ENCODE measurements around the gene ECI1. TPM values are rescaled to one million over a fixed set of nuclear protein-coding genes. Genes with fewer than 3 reads are reported as not detected.
"Not testable (repeated sequence)": the region's sequence is repeated elsewhere in the genome, so short reads cannot be mapped to it uniquely, and the experiment has no call there.

The ECI1 gene
- total RNA-seq, 1 donor from 2014 or later, result 38.7 TPM

DNA sequence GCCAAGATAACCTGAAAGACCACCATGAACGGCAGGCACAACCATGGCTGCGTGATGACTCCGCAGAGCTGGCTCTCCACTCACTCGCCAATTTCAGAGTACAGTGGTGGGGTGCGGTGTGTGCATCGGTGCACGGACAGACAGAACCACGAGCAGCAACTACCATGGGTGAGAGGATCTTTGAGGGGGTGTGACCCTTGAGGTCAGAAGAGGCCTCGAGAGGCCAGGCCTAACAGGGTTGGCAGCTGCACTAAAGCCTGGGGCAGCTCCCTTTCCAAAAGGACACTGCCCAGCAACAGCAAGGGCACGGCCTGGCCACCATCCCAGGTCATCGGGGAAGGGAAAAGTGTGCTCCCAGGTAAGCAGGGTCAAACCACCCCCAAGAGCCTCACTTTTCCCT is 1.9 kb upstream of the ECI1 start:
- peaks cover 53% of the 10 kb centered on the region for H3K36me3 Mint-ChIP-seq (ENCODE audit: low read depth)
- intact Hi-C loops (cut with micrococcal nuclease), result loop anchor here (5.0 to 10.0 kb wide), 3 partner anchors 96 to 282 kb away; partner anchors contain the start of genes CEMP1, PDPK1, TRAF7 and ZNF598
- H3K27ac Mint-ChIP-seq, result peak overlapping the region; percentile 48
- H3K27me3 Mint-ChIP-seq, result no peaks in the 10 kb centered on the region
- peaks cover 9% of the 10 kb centered on the region for H3K4me1 Mint-ChIP-seq
- no peaks in the 10 kb centered on the region for H3K9me3 Mint-ChIP-seq
- no peak for DNase-seq
- H3K4me3 Mint-ChIP-seq, result no peak overlapping the region

DNA sequence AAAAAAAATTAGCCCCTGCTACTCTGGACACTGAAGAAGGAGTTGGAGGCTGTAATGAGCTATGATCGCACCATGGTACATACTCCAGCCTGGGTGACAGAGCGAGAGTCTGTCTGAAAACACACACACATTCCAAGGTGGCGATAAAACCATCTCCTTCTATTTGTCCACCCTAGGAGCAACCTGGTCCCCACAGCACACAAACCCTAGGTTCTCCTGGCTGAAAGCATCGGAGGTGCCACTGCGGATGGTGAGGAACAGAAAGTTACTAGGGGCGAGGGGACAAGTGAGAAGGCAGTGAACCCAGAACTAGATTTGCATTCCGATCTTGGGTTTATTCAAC is 1.4 kb upstream of the ECI1 start:
- Mint-ChIP-seq H3K4me3 (no peak overlapping the region), H3K27ac (peak overlapping the region; percentile 48), H3K36me3 (ENCODE audit: low read depth) (peaks cover 48% of the 10 kb centered on the region), H3K9me3 (no peaks in the 10 kb centered on the region), H3K4me1 (peaks cover 9% of the 10 kb centered on the region), H3K27me3 (no peaks in the 10 kb centered on the region)
- DNase-seq, result no peak
- intact Hi-C loops (cut with micrococcal nuclease), result loop anchor here (5.0 to 10.0 kb wide), 3 partner anchors 95 to 282 kb away; partner anchors contain the start of genes CEMP1, PDPK1, TRAF7 and ZNF598

DNA sequence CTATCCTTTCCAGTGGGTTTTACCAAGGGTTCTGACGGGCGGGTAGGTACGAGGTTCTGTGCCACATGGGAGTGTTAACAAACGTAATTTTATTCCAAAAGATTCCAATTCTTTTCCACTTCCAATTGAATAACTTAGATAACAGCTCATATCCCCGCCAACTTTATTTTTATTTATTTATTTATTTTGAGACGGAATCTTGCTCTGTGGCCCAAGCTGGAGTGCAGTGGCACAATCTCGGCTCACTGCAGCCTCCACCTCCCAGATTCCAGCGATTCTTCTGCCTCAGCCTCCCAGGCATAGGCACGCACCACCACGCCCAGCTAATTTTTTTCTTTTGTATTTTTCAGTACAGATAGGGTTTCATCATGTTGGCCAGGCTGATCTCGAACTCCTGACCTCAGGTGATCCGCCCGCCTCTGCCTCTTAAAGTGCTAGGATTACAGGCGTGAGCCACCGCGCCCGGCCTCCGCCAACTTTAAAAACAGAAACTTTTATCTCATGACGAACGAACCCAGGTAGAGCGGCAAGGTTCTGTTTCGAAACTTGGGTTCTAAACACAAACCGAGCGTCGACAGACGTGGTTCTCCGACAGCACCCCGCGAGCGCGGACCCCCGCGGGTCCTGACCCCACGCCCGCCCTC is 613 bp downstream of the ECI1 start:
- H3K27me3 Mint-ChIP-seq, result no peaks in the 10 kb centered on the region
- H3K36me3 Mint-ChIP-seq (ENCODE audit: low read depth), result peaks cover 33% of the 10 kb centered on the region
- peaks cover 5% of the 10 kb centered on the region for H3K4me1 Mint-ChIP-seq
- peak overlapping the region; percentile 90 for H3K27ac Mint-ChIP-seq
- peak overlapping the region; percentile 93 for H3K4me3 Mint-ChIP-seq
- peak; percentile 83 for DNase-seq
- intact Hi-C loops (cut with micrococcal nuclease), result loop anchor here (1.0 to 10.0 kb wide), 6 partner anchors 18 to 284 kb away; partner anchors contain the start of genes CEMP1, PDPK1, RNPS1 and TRAF7
- H3K9me3 Mint-ChIP-seq, result no peaks in the 10 kb centered on the region

DNA sequence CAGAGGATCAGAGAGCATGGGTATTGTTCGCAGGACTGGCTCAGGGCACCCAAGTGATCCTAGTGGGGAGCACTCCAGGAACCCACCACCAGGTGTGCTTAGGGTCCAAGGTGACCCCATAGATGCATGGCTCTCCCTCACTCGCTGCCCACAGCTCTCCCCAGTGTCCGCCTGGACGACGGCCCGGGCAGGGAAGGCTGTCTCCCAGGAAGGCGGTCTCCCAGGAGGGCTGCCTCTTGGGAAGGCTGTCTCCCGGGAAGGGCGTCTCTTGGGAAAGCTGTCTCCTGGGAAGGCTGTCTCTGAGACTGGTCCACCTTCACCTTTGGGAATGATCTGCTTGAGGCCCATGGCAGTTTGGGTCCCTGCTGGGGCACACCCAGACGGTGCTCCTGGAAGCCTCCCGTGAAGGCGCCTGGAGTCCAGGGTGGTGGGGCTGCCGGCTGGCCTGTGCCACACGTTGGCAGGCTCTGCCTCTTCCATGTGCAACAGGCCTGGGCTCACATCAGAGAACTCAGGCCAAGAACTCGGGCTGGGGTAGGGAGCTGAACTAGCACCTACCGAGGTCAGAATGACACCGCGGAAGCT is 5.0 kb downstream of the ECI1 start:
- no peak for DNase-seq
- no peak overlapping the region for H3K27ac Mint-ChIP-seq
- H3K4me1 Mint-ChIP-seq, result peaks cover 5% of the 10 kb centered on the region
- H3K27me3 Mint-ChIP-seq, result no peaks in the 10 kb centered on the region
- H3K9me3 Mint-ChIP-seq, result no peaks in the 10 kb centered on the region
- intact Hi-C loops (cut with micrococcal nuclease), result no loop called here
- peaks cover 13% of the 10 kb centered on the region for H3K36me3 Mint-ChIP-seq (ENCODE audit: low read depth)
- H3K4me3 Mint-ChIP-seq, result no peak overlapping the region

DNA sequence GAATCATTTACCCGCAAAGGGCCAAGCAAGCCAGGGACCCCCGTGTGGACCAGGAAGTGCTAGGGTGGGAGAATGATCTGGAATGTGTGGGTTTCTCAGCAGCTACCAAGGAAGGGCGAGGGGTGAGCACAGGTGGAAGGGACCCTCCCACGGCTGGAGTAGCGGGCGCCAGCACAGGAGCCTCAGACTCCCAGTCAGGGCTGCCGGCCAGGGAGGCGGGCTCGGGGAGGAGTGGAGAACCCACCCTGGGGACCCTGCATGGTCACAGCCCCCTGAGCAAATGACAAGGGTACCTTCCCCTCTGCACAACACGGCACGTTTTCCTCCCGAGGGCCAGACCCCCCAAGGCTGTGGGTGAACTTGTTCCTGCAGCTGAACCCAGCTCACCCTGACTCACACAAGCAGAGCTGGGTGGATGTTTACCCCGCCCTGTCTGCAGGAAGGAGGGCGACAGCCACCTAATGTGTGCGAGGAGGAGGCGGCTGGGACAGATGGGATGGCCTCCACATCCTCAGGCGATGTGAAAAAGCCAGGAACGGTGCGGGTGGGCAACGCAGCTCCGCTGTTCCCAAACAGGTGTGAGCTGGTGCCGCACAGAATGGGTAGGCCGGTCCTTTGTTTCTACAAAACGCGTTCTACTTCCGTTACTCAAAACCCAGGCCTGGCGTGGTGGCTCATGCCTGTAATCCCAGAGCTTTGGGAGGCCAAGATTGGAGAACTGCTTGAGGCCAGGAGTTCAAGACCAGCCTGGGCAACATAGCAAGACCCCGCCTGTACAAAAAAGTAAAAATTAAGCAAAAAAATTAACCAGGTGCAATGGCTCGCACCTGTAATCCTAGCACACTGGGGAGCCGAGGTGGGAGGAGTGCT is 6.2 kb downstream of the ECI1 start:
- Mint-ChIP-seq H3K36me3 (ENCODE audit: low read depth) (peaks cover 11% of the 10 kb centered on the region), H3K9me3 (no peaks in the 10 kb centered on the region), H3K4me1 (peaks cover 2% of the 10 kb centered on the region), H3K4me3 (no peak overlapping the region), H3K27me3 (no peaks in the 10 kb centered on the region), H3K27ac (no peak overlapping the region)
- DNase-seq, result no peak
- intact Hi-C loops (cut with micrococcal nuclease), result no loop called here

DNA sequence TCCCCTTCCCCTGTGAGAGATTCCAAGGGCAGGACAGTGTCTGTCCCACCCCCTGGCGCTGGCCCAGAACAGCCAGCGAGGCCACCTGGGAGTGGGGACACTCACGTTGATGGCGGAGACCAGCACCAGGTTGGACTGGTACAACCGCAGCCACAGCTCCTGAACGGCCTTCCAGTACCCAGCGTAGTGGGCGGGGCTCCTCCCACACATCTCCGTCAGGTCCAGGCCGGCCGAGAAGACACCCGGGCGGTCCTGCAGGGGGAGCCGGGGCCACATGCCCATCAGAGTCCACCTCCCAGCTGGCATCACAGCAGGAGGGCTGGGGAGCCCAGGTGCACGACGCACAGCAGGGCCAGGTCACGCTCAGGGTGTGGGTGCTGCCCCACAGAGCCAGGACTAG is 7.1 kb downstream of the ECI1 start:
- H3K27ac Mint-ChIP-seq, result no peak overlapping the region
- peaks cover 12% of the 10 kb centered on the region for H3K36me3 Mint-ChIP-seq (ENCODE audit: low read depth)
- no peaks in the 10 kb centered on the region for H3K27me3 Mint-ChIP-seq
- H3K9me3 Mint-ChIP-seq, result no peaks in the 10 kb centered on the region
- intact Hi-C loops (cut with micrococcal nuclease), result no loop called here
- DNase-seq, result no peak
- H3K4me3 Mint-ChIP-seq, result no peak overlapping the region
- H3K4me1 Mint-ChIP-seq, result no peaks in the 10 kb centered on the region

DNA sequence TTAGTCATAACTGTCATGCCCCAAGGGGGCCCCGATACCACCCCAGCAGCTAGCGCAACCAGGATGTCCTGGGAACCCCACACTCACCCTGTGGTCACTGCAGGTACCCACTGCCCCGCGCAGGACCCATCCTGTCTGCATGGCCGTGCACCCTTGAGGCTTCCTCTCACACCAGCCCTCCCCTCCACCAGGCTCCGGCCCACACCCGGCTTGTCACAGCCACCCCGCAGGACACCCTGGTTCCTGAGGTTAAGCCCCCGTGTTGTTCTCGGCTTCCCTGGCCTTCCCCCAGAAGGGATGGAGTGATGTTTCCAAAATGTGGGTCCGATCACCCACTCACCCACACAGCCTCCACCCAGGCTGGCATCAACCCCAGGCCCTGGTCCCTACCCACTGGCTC is 7.6 kb downstream of the ECI1 start:
- no peak overlapping the region for H3K4me3 Mint-ChIP-seq
- no peaks in the 10 kb centered on the region for H3K9me3 Mint-ChIP-seq
- DNase-seq, result no peak
- H3K27me3 Mint-ChIP-seq, result no peaks in the 10 kb centered on the region
- no peaks in the 10 kb centered on the region for H3K4me1 Mint-ChIP-seq
- H3K27ac Mint-ChIP-seq, result no peak overlapping the region
- peaks cover 12% of the 10 kb centered on the region for H3K36me3 Mint-ChIP-seq (ENCODE audit: low read depth)
- intact Hi-C loops (cut with micrococcal nuclease), result no loop called here

DNA sequence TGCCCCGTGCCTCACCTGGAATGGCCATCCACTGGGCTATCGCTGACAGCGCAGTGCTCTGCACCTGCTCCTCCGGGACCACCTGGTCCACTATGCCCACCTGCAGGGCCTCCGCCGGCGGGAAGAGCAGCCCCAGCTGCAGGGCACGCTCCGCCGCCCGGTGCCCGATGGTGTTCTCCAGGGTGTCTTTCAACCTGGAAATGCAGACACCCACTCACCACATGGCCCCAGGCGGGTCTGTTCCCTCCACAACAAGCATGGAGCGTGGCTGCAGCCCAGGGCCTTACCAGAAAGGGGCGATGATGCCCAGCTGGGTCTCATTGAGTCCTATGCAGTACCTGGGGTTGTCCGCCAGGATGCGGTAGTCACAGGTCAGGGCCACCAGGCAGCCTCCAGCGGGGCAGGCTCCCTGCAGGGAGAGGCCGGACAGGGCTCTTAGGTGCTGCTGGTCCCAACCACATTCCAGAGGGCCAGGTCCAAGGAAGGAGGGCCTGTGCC is 8.3 kb downstream of the ECI1 start:
- peaks cover 12% of the 10 kb centered on the region for H3K36me3 Mint-ChIP-seq (ENCODE audit: low read depth)
- DNase-seq, result no peak
- H3K9me3 Mint-ChIP-seq, result no peaks in the 10 kb centered on the region
- no peaks in the 10 kb centered on the region for H3K4me1 Mint-ChIP-seq
- H3K27ac Mint-ChIP-seq, result no peak overlapping the region
- H3K4me3 Mint-ChIP-seq, result no peak overlapping the region
- intact Hi-C loops (cut with micrococcal nuclease), result no loop called here
- no peaks in the 10 kb centered on the region for H3K27me3 Mint-ChIP-seq

DNA sequence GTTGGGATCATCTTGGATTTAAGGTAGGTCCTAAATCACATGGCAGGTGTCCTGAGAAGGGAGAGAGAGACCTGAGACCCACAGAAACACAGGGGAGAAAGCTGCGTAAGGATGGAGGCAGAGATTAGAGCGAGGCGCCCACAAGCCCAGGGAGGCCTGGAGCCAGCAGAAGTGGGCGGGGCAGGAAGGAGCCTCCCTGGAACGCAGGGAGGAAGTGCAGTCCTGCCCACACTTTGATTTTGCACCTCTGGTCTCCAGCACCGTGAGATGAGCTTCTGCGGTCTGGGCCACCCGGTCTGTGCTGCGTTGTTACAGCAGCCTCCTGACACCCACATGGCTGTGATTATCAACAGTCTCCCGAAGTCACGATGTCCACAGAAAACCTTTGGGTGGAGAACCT is 8.8 kb downstream of the ECI1 start:
- H3K9me3 Mint-ChIP-seq, result no peaks in the 10 kb centered on the region
- H3K4me3 Mint-ChIP-seq, result no peak overlapping the region
- intact Hi-C loops (cut with micrococcal nuclease), result no loop called here
- peaks cover 12% of the 10 kb centered on the region for H3K36me3 Mint-ChIP-seq (ENCODE audit: low read depth)
- H3K27me3 Mint-ChIP-seq, result no peaks in the 10 kb centered on the region
- peak overlapping the region; percentile 6 for H3K27ac Mint-ChIP-seq
- H3K4me1 Mint-ChIP-seq, result no peaks in the 10 kb centered on the region
- no peak for DNase-seq

DNA sequence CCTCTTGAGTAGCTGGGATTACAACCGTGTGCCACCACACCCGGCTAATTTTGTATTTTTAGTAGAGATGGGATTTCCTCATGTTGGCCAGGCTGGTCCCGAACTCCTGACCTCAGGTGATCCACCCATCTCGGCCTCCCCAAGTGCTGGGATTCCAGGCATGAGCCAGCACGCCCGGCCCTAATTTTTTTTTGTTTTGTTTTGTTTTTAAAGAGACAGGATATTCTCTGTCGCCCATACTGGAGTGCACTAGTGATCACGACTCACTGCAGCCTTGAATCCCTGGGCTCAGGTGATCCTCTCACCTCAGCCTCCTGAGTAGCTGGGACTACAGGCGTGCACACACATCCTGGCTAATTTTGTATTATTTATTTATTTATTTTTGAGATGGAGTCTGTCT is 11.1 kb downstream of the ECI1 start:
- peaks cover 12% of the 10 kb centered on the region for H3K36me3 Mint-ChIP-seq (ENCODE audit: low read depth)
- H3K27ac Mint-ChIP-seq; H3K9me3 Mint-ChIP-seq; intact Hi-C loops (cut with micrococcal nuclease); H3K4me3 Mint-ChIP-seq; H3K27me3 Mint-ChIP-seq; H3K4me1 Mint-ChIP-seq; DNase-seq: not testable (repeated sequence)

DNA sequence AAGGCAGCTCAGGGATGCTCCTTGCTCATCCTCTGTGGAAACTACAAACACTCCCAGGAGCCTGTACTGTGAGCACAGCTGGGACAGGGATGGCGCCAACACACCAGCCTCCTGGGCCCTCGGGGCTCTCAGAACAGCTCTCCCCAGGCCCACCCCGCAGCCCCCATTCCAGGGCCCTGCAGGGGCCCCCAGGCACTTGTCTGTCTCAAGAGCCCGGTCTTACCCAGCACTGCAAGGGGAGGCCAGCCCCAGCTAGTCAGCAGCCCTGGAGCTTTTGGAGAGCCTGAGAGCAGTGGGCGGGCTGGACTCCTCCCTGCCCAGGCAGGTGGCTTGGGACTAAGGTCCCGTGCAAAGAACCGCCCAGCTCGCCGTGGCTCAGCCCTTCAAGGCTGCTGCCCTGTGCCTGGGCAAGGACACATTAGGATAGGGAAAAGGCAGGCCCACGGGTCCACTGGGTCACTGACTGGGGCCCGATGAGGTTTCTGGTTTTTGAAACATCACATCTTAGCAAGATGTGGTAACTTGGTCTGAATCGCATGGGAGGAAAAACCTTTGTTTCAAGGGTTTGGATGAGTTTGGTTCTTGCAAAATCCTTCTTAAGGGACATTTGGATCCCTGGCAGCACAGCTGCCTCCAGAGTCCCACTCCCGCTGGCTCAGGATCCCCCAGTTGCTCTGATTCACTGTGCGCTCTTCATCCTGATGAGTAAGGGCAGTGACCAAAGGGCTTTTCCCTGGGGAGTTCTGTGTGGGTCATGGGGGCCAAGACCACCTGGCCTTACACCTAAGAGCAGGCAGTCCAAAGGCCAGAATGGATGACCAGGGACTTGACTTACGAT is 12.3 kb downstream of the ECI1 start:
- Mint-ChIP-seq H3K4me1 (no peaks in the 10 kb centered on the region), H3K4me3 (no peak overlapping the region), H3K9me3 (no peaks in the 10 kb centered on the region), H3K27ac (no peak overlapping the region), H3K36me3 (ENCODE audit: low read depth) (peaks cover 14% of the 10 kb centered on the region), H3K27me3 (no peaks in the 10 kb centered on the region)
- intact Hi-C loops (cut with micrococcal nuclease), result no loop called here
- no peak for DNase-seq

DNA sequence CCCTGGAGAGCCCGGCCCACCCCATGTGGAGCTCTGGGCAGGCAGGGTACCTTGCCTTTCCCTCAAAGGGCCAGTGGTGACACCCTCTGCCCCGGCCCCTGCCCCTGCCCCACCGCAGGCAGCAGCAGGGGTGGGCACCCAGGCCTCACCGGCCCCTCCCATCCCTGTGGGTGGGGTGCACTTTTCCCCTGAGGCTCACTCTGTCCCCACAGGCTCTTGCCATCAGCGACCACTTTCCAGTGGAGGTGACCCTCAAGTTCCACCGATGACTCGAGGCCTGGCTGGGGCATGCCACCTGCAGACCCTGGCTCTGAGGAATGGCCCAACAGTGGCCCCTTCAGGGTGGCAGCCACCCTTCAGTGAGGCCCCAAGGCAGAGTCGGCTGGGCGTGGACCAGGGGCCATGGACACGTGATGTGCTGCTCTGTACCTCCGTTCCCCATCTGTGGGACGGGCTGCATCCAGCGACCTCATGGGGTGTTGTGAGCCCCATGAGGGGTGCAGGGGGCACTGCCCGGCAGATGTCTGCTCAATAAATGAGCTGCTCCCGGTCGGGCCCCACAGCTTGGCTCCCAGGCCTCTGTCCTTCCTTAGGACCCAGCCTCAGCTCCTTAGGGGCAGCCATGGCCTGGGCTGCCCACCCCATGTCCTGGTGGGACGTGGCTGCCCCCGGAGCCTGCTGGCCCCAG is 13.1 kb downstream of the ECI1 start:
- Mint-ChIP-seq H3K9me3 (no peaks in the 10 kb centered on the region), H3K36me3 (ENCODE audit: low read depth) (peaks cover 15% of the 10 kb centered on the region), H3K27me3 (no peaks in the 10 kb centered on the region), H3K4me3 (no peak overlapping the region), H3K4me1 (no peaks in the 10 kb centered on the region), H3K27ac (no peak overlapping the region)
- intact Hi-C loops (cut with micrococcal nuclease), result no loop called here
- no peak for DNase-seq

Measured in activated CD4-positive, alpha-beta T cell treated with anti-CD3 and anti-CD28 coated beads, Interleukin-2, amount 10 ng/mL, durations not matched to agents 24 days and 14 days (primary cell).